GM12891 (cell line): ENCODE results near the gene EFCAB14.

Experiments used
- POLR2A ChIP-seq: IDR thresholded peaks from 2 replicates; pipeline ENCODE4 v1.6.1; 2011; ENCODE audit warnings: low read depth, low read length, control low read depth
- POLR2AphosphoS5 ChIP-seq: IDR thresholded peaks from 2 replicates; pipeline ENCODE4 v1.6.1; 2011; ENCODE audit warnings: low read depth, low read length, control low read depth

DNA sequence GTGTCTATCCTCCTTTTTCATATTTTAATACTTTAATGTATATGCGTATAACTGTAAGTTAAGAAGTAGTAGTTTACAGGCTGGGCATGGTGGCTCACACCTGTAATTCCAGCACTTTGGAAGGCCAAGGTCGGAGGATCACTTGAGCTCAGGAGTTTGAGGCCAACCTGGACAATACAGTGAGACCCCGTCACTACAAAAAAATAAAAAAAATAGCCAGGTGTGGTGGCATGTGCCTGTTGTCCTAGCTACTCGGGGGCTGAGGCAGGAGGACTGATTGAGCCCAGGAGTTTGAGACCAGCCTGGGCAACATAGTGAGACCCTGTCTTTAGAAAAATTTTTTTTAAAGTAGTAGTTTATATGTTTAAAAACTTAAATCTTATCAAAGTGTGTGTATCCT, 73.1 kb downstream of the EFCAB14 start:
- no peak for TF ChIP-seq POLR2AphosphoS5
- no peak for TF ChIP-seq POLR2A
